ENCODE data around the gene TLCD3B. TPM values are rescaled to one million over a fixed set of nuclear protein-coding genes. Genes with fewer than 3 reads are reported as not detected.

Gene TLCD3B
- total RNA-seq, 1 experiment from 2014 or later: 0.47 TPM

- no peak overlapping the region for H3K9ac ChIP-seq (ENCODE audit: low read length)
- no peak overlapping the region for H3K4me3 ChIP-seq (ENCODE audit: low read length)
- TF ChIP-seq EZH2phosphoT487 (IDR thresholded peaks at IDR 0.05; ENCODE audit: borderline replicate concordance, low read length) (no peak), EZH2 (IDR thresholded peaks at IDR 0.05; ENCODE audit: low read length, unreplicated experiment) (no peak)
- TF ChIP-seq, protein P1, sequence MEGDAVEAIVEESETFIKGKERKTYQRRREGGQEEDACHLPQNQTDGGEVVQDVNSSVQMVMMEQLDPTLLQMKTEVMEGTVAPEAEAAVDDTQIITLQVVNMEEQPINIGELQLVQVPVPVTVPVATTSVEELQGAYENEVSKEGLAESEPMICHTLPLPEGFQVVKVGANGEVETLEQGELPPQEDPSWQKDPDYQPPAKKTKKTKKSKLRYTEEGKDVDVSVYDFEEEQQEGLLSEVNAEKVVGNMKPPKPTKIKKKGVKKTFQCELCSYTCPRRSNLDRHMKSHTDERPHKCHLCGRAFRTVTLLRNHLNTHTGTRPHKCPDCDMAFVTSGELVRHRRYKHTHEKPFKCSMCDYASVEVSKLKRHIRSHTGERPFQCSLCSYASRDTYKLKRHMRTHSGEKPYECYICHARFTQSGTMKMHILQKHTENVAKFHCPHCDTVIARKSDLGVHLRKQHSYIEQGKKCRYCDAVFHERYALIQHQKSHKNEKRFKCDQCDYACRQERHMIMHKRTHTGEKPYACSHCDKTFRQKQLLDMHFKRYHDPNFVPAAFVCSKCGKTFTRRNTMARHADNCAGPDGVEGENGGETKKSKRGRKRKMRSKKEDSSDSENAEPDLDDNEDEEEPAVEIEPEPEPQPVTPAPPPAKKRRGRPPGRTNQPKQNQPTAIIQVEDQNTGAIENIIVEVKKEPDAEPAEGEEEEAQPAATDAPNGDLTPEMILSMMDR (conservative IDR thresholded peaks at IDR 0.05; ENCODE audit: low read depth, low read length): no peak
- no peaks in the 10 kb centered on the region for H3K79me2 ChIP-seq (ENCODE audit: low read length)
- no peak for ATAC-seq
- H3K9me3 ChIP-seq (ENCODE audit: low read length): no peaks in the 10 kb centered on the region
- CTCF ChIA-PET: no interaction called here
- POLR2A ChIA-PET (ENCODE audit: unreplicated experiment): interaction anchor here (0.6 kb wide), 1 partner anchor 110 kb away, joined by 4 read pairs; no protein-coding TSS in a partner anchor
- peaks cover 14% of the 10 kb centered on the region for H3K36me3 ChIP-seq (ENCODE audit: low read depth, low read length)
- no peak overlapping the region for H3K27ac ChIP-seq (ENCODE audit: low read length)
- intact Hi-C loops (cut with micrococcal nuclease): no loop called here
- no peak overlapping the region for H3K4me2 ChIP-seq (ENCODE audit: low read length)
- no peaks in the 10 kb centered on the region for H3K9me2 ChIP-seq (replicated peaks; ENCODE audit: low read length)
- no peaks in the 10 kb centered on the region for H3F3A ChIP-seq (ENCODE audit: low read length, unreplicated experiment)
- H2AFZ ChIP-seq (ENCODE audit: low read length): no peak overlapping the region
- no peaks in the 10 kb centered on the region for H3K27me3 ChIP-seq (ENCODE audit: low read length)
- H4K20me1 ChIP-seq (ENCODE audit: low read length): no peaks in the 10 kb centered on the region
- H3K4me1 ChIP-seq (ENCODE audit: insufficient read depth, low read length): no peaks in the 10 kb centered on the region
- BruUV-seq (replicated peaks): no TSS peak
- DNase-seq: no peak
Measured at GRCh38 chr16:29988346-29989075, 42.6 kb downstream of the TLCD3B start.

- TF ChIP-seq, protein P1 (conservative IDR thresholded peaks at IDR 0.05; ENCODE audit: low read depth, low read length): no peak
- TF ChIP-seq EZH2 (IDR thresholded peaks at IDR 0.05; ENCODE audit: low read length, unreplicated experiment) (no peak), EZH2phosphoT487 (IDR thresholded peaks at IDR 0.05; ENCODE audit: borderline replicate concordance, low read length) (no peak)
- no peak for ATAC-seq
- H3K4me2 ChIP-seq (ENCODE audit: low read length): no peak overlapping the region
- H3K36me3 ChIP-seq (ENCODE audit: low read depth, low read length): peaks cover 8% of the 10 kb centered on the region
- H3K79me2 ChIP-seq (ENCODE audit: low read length): no peaks in the 10 kb centered on the region
- H3K9ac ChIP-seq (ENCODE audit: low read length): no peak overlapping the region
- intact Hi-C loops (cut with micrococcal nuclease): no loop called here
- no peak overlapping the region for H3K4me3 ChIP-seq (ENCODE audit: low read length)
- H3F3A ChIP-seq (ENCODE audit: low read length, unreplicated experiment): no peaks in the 10 kb centered on the region
- no peak overlapping the region for H2AFZ ChIP-seq (ENCODE audit: low read length)
- POLR2A ChIA-PET (ENCODE audit: unreplicated experiment): no interaction called here
- H3K27me3 ChIP-seq (ENCODE audit: low read length): no peaks in the 10 kb centered on the region
- H3K9me2 ChIP-seq (replicated peaks; ENCODE audit: low read length): no peaks in the 10 kb centered on the region
- no peak overlapping the region for H3K27ac ChIP-seq (ENCODE audit: low read length)
- no peak for DNase-seq
- no peaks in the 10 kb centered on the region for H3K9me3 ChIP-seq (ENCODE audit: low read length)
- H3K4me1 ChIP-seq (ENCODE audit: insufficient read depth, low read length): no peaks in the 10 kb centered on the region
- CTCF ChIA-PET: no interaction called here
- BruUV-seq (replicated peaks): no TSS peak
- H4K20me1 ChIP-seq (ENCODE audit: low read length): no peaks in the 10 kb centered on the region
Measured at GRCh38 chr16:29987371-29988085, 43.5 kb downstream of the TLCD3B start.

GRCh38 chr16:29986931-29987330 is 44.1 kb downstream of the TLCD3B start:
- intact Hi-C loops (cut with micrococcal nuclease): no loop called here
- POLR2A ChIA-PET (ENCODE audit: unreplicated experiment): no interaction called here
- peaks cover 10% of the 10 kb centered on the region for H3K36me3 ChIP-seq (ENCODE audit: low read depth, low read length)

More at GRCh38 chr16:29986931-29987330, 44.1 kb downstream of the TLCD3B start:
- Histone ChIP-seq H3K4me3 (ENCODE audit: low read length) (no peak overlapping the region), H3K4me2 (ENCODE audit: low read length) (no peak overlapping the region), H3K9me2 (replicated peaks; ENCODE audit: low read length) (no peaks in the 10 kb centered on the region), H3K79me2 (ENCODE audit: low read length) (no peaks in the 10 kb centered on the region), H3K9me3 (ENCODE audit: low read length) (no peaks in the 10 kb centered on the region), H3K4me1 (ENCODE audit: insufficient read depth, low read length) (no peaks in the 10 kb centered on the region), H3K9ac (ENCODE audit: low read length) (no peak overlapping the region), H3F3A (ENCODE audit: low read length, unreplicated experiment) (no peaks in the 10 kb centered on the region), H3K27ac (ENCODE audit: low read length) (no peak overlapping the region), H2AFZ (ENCODE audit: low read length) (no peak overlapping the region), H3K27me3 (ENCODE audit: low read length) (no peaks in the 10 kb centered on the region), H4K20me1 (ENCODE audit: low read length) (no peaks in the 10 kb centered on the region)
- DNase-seq (no peak), ATAC-seq (no peak)
- no TSS peak for BruUV-seq (replicated peaks)
- TF ChIP-seq EZH2 (IDR thresholded peaks at IDR 0.05; ENCODE audit: low read length, unreplicated experiment) (no peak), EZH2phosphoT487 (IDR thresholded peaks at IDR 0.05; ENCODE audit: borderline replicate concordance, low read length) (no peak)
- CTCF ChIA-PET: no interaction called here

Data from PC-3 (cell line).